T-helper 2 cell treated with Interferon-gamma antibody and Interleukin-4, amounts not matched to agents 100 ng/mL and 5 ng/mL, for 36 hours (primary cell): ENCODE measurements around the gene FLAD1. TPM values are rescaled to one million over a fixed set of nuclear protein-coding genes. Genes with fewer than 3 reads are reported as not detected.

Source experiments
- intact Hi-C: fragments of 100-400 bp; cut with micrococcal nuclease; formaldehyde crosslinking; loops from one replicate; pipeline ENCODE4 v1.15.1; 2023
- total RNA-seq: library from RNA; stranded (reverse); gene quantifications from 2 replicates; pipeline ENCODE4 v1.2.3, GENCODE V29; 2022

FLAD1 gene
- total RNA-seq, 1 donor from 2014 or later, result 50.3 TPM

GRCh38 chr1:155033524-155033923 is 50.4 kb downstream of the FLAD1 start, which contains the start of the genes DCST1 and DCST2:
Gene DCST1, plus strand, starts transcription at chr1:155033824. Its CDS starts 213 bp downstream, at chr1:155034037.
Gene DCST2, minus strand, starts transcription at chr1:155033781. Its CDS starts 80 bp downstream, at chr1:155033701.
- intact Hi-C loops, result no loop called here

DNA sequence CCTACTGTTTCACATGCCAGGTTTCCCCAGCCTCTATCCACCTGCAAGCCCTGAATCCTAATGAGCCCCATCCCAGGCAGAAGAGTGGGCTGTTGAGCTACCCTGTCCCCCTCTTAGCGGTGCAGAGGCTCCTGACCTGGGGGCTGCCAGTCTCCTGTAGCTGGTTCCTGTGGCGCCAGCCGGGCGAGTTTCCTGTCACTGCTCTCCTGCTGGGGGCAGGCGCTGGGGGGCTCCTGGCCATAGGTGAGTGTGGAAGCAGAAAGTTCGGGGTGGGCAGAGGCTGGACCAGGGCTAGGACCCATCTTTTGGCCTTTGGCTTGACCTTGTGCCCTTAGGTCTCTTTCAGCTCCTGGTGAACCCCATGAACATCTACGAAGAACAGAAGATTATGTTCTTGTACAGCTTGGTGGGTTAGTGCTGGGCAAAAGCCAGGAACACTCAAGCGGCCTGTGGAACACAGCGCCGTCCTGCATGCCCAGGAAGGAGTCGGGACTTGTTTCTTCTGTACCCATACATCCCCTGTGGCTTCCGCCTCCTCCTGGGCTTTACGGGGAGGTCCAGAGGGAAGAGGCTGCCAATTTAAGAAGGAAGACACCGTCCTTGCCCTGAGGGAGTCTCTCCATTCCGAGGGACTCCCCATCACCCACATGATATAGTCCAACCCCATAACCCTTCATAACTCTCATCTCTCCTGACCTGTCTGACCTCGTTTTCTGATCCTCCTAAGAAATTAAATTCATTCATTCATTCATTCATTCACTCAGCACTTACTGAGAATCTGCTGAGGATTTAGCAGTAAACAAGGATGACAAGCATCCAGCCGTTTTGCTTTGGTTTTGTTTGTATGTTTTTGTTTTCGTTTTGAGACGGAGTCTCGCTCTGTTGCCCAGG is 51.4 kb downstream of the FLAD1 start:
- intact Hi-C loops, result no loop called here

DNA sequence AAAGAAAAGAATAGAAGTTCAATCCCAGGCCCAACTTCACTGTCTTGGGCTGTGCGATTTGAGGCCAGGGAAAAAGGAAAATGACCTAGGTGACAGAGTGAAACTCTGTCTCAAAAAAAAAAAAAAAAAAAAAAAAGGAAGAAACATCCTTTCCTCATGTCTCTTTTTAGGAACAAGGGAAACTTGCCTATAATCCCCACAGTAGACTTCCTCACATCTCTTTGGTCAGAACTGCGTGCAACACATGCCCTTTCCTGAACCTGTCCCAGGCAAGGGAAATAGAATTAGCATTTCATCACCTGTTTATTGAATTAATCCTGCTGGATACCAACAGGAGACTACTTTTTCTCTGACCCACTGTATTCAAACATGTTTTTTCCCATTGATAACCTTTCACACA is 52.8 kb downstream of the FLAD1 start:
- intact Hi-C loops, result no loop called here

DNA sequence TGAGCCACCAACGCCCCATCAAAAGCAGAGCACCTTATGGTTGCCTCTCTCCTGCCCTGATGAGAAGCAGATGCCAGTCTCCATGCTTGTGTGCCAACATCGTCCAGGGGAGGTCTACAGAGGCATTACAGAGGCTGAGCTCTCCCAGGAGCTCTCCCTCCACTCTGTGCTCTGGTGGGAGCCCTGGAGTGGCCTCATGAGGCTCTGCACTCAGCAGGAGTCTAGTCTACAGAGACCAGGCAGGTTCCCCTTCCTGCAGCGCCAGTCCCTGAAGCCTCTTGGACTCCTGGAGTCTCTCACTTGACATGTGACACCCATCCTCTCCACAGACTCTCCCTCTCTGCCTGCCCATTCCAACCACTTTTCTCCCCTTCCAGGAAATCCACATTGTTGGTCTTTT is 53.9 kb downstream of the FLAD1 start:
- intact Hi-C loops, result no loop called here

DNA sequence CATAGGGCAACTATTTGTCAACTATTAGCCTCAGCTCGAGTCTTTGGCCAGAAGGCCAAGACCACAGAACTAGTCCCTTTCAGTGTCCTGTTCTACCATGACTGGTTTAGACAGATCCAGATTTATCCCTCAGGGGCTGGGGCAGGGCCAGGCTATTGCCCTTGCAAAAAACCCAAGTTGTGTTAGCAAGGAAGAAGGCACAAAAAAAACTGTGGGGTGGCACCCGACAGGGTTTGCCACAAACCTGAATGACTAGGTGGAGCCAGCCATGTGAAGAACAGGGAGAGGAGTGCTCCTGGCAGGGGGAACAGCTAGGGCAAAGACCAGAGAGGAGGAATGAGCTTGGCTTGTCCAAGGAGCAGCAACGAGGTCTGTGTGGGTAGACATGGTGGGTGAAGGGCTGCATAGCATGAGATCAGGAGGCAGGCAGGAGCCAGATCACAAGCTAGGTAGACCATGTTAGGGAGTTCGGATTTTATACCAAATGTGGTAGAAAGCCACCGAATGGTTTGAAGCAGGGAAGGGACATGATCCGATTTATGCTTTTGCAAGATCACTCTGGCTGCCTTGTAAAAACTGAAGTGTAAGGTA is 54.8 kb downstream of the FLAD1 start:
- intact Hi-C loops, result no loop called here

DNA sequence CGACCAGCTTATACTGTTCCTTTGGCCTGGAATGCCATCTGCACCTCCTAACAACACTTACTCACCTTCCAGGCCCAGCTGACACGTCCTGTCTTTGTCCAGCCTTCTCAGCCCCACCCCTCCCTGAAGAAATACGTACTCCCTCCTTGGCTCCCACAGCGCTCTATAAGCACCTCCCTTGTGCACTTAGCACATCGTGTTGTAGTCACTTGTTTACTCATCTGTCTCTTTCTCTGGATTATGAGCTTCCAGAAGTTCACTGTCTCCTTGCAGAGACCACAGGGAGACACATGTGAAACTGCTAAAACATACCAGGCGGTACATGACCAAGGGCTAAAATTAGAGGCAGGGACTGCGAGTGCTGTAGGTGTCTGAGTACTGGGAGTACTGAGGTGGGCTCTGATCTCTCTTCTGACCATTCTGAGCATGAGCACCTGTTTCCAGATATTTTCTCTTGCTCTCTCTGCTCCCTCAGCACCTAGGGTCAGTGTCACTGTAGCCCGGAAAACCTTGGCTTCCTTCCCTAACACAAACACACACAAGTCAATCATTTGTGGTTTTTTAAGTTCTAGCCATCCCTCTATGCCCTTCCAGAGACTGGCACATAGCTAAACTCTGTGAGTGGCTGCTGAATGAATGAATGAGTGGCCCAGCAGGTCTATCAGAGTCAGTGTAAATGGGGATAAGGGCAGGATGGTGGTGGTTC is 55.6 kb downstream of the FLAD1 start:
- intact Hi-C loops, result no loop called here

DNA sequence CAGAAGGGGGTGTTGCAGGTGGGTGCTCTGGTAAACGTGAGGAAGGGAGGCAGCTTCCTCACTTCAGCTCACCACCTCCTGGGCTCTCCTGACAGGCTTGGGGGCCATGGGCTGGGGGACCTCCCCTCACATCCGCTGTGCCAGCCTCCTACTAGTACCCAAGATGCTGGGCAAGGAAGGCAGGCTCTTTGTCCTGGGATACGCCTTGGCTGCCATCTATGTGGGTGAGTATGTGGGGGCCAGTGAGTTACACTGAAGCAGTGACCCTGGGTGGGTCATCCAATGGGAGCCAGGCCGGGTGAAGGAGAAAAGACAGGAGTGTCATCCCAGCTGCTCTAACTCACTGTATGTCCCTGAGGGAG is 56.1 kb downstream of the FLAD1 start:
- intact Hi-C loops, result no loop called here

- intact Hi-C loops, result no loop called here
Observed at GRCh38 chr1:155040358-155041093, 57.4 kb downstream of the FLAD1 start.

Other genes with a start within 250 kb of the FLAD1 start
- 0.07 and 0.09 TPM in 2 replicates for gene KCNN3, start 113.1 kb upstream of the FLAD1 start, total RNA-seq
- gene PMVK, start 46.6 kb upstream of the FLAD1 start, total RNA-seq, result 45.3 and 47.9 TPM in 2 replicates
- 64.6 and 68.4 TPM in 2 replicates for gene PBXIP1, start 27.2 kb upstream of the FLAD1 start, total RNA-seq
- gene PYGO2, start 21.6 kb upstream of the FLAD1 start, total RNA-seq, result 43.8 and 44.7 TPM in 2 replicates
- gene SHC1, start 12.6 kb upstream of the FLAD1 start, total RNA-seq, result 78.1 and 81.9 TPM in 2 replicates
- 141 and 143 TPM in 2 replicates for gene CKS1B, start 8.7 kb upstream of the FLAD1 start, total RNA-seq
- gene LENEP, start 10.2 kb downstream of the FLAD1 start, total RNA-seq, result 0.59 TPM in 1 of 2 replicates, not detected in the other
- 121 and 129 TPM in 2 replicates for gene ZBTB7B, start 19.5 kb downstream of the FLAD1 start, total RNA-seq
- gene DCST2, start 50.4 kb downstream of the FLAD1 start, total RNA-seq, result 0.16 and 0.23 TPM in 2 replicates
- gene DCST1, start 50.5 kb downstream of the FLAD1 start, total RNA-seq, result not detected in 2 replicates
- gene ADAM15, start 68.0 kb downstream of the FLAD1 start, total RNA-seq, result 47.0 and 51.4 TPM in 2 replicates
- gene EFNA4, start 80.4 kb downstream of the FLAD1 start, total RNA-seq, result 6.0 and 6.8 TPM in 2 replicates
- gene EFNA3, start 95.5 kb downstream of the FLAD1 start, total RNA-seq, result 2.3 and 2.4 TPM in 2 replicates
- gene EFNA1, start 144.5 kb downstream of the FLAD1 start, total RNA-seq, result not detected in 2 replicates
- gene SLC50A1, start 152.5 kb downstream of the FLAD1 start, total RNA-seq, result 32.1 and 35.4 TPM in 2 replicates
- gene DPM3, start 157.2 kb downstream of the FLAD1 start, total RNA-seq, result 40.4 and 41.6 TPM in 2 replicates
- gene KRTCAP2, start 190.0 kb downstream of the FLAD1 start, total RNA-seq, result 220 and 221 TPM in 2 replicates
- 15.2 and 17.3 TPM in 2 replicates for gene TRIM46, start 190.5 kb downstream of the FLAD1 start, total RNA-seq
- 13.7 and 13.8 TPM in 2 replicates for gene THBS3, start 224.6 kb downstream of the FLAD1 start, total RNA-seq
- 38.8 and 40.9 TPM in 2 replicates for gene MTX1, start 225.4 kb downstream of the FLAD1 start, total RNA-seq